Measurements from ENCODE around the gene NBAS.
A peak's percentile ranks its signal among the peaks of the same experiment; 100 is the strongest.

NBAS gene

DNA sequence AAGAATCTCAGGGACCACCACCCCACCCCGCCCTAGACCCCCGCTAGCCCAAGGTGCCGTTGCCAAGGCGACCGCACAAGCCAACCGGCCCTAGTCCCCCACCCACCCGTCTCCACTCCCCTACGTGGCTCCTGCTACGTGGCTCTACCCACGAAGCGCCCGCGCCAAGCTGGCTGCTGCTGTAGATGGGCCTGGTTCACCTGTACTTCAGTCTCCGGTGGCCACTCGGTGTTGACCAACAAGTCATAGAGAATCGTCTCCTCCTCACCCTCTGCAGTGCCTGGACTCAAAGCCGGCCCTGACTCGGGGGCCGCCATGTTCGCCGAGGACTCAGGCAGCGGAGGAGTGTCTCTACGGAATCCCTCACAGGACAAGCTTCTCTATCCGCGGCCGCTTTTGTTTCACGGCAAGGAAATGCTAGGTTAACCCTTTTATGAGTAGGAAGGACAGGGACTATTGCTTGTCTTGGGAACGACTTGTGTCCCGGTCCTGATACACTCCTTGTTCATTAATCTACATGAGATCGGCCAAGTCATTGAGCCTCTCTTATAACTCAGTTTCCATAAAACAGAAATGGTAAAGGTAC is at the start of gene NBAS:
Gene NBAS, minus strand, starts transcription at position 347 of the 586 bp plus-strand sequence. Its CDS starts 30 bp downstream, at position 317.
- DNase-seq (ENCODE audit: low spot score) = peak; percentile 89

DNA sequence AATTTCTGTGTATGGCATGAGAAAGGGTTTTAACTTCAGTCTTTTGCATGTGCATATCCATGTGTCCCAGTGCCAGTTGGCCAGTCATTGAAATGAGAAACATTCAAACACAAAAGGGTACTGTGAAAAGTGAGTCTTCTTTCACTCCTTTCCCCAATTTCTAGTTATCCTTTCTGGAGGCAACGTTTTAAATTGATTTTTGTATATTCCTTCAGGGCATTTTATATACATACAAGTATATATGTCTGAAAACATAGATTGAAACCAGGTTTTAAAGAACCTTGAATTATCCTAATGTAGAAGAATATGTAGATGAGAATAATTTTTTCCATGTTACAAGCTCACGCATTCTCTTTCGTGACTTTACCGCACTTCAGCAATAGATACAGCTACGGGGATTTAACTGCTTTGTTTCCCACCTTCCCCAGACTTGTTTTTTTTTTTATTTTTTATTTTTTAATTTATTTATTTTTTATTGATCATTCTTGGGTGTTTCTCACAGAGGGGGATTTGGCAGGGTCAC is 49.4 kb upstream of the NBAS start:
- DNase-seq (ENCODE audit: low spot score) = no peak

- DNase-seq (ENCODE audit: low spot score) = no peak
These were observed 48.4 kb upstream of the NBAS start for GRCh38 chr2:15609341-15610042.

- no peak for DNase-seq (ENCODE audit: low spot score)
These were observed 47.2 kb upstream of the NBAS start for GRCh38 chr2:15608392-15608761.

DNA sequence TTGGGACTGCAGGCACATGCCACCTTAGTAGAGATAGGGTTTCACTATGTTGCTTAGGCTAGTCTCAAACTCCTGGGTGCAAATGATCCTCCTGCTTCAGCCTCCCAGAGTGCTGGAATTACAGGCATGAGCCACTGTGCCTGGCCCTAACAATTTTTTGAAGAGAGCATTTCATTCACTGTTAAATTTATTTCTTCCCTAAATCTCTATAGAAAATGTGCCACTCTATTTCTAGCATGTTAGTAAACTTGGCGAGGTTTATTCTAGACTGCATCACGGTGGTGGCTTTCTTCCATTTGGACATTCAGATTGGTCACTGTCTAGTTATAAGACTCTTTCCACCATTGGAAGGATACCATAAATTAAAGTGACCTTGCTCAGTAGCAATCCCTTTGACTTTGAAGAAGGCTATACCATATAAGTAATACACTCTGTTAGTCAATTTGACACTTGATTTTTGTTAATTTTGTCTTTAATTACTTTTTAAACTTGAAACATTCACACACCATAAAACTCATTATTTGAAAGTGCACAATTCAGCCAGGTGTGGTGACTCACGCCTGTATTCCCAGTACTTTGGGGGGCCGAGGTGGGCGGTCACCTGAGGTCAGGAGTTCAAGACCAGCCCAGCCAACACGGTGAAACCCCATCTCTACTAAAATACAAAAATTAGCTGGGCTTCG is 46.7 kb upstream of the NBAS start:
- DNase-seq (ENCODE audit: low spot score) = no peak

DNA sequence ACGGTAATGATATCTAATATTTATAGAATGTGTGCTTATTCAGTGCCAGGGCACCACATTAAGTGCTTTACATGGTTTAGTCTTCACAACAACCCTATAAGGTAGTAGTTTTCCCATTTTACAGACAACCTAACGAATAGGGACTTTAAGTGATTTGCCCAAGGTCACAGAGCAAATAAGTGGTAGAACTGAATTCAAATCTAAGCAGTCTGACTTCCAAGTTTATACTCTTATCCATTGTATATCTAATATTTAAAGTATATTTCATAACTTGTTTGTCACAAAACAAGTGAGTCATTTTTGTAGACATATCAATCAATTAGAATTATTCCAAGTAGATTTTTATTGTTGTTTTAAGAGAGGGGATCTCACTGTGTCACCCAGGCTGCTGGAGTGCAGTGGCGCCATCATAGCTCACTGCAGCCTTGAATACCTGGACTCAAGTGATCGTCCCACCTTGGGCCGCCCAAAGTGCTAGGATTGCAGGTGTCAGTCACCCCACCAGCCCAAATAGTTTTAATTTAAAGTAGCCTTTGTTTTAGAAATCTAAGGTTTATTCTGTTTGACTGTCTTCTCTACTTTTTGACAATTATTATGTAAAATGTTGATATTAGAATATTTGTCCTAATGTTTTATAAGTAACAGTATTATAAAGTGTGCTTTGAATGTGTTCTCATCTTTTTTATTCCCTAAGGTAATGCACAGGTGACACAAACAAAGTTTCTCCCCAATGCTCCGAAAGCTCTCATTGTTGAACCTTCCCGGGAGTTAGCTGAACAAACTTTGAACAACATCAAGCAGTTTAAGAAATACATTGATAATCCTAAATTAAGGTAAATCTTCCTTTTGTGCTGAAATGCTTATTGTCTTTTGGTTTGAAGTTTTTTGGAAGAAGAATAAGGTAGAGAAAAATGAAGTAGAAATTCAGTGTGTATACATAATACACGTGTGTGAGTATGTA is 45.6 kb upstream of the NBAS start:
- no peak for DNase-seq (ENCODE audit: low spot score)

DNA sequence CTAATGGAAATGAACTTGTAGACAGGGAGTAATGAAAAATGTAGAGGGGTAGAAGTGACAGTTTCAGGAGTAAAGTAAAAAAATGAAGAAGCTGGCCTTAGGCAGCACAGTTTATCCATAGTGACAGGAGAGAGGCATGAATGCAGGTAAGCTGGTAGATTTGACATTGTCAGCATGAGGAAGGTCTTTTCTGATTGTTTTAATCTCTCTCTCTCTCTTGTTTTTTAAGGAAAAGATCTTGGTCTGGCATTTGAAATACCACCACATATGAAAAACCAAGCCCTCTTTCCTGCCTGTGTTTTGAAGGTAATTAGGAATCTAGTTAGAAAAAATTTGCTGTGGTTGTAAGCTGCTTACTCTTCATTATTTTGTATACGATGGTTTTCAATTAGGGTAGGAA is 44.6 kb upstream of the NBAS start:
- DNase-seq (ENCODE audit: low spot score) = no peak

DNA sequence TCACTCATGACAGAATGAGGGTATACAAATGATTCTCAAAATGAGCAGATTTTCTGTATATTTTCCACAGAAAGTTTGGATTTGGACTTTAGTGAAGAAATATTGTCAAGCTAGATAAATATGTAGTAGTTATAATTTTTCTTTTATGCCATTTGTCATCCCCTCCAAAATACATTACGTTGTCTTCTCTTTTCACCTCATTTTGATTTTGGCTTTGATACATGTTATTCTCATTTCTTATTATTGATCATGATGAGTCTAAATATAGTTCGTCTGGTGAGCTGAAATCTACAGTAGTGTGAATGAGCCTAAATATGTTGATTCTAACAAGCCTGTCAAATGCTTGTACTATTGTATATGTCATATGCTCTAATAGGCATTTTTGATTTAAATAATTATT is 42.8 kb upstream of the NBAS start:
- DNase-seq (ENCODE audit: low spot score) = no peak

DNA sequence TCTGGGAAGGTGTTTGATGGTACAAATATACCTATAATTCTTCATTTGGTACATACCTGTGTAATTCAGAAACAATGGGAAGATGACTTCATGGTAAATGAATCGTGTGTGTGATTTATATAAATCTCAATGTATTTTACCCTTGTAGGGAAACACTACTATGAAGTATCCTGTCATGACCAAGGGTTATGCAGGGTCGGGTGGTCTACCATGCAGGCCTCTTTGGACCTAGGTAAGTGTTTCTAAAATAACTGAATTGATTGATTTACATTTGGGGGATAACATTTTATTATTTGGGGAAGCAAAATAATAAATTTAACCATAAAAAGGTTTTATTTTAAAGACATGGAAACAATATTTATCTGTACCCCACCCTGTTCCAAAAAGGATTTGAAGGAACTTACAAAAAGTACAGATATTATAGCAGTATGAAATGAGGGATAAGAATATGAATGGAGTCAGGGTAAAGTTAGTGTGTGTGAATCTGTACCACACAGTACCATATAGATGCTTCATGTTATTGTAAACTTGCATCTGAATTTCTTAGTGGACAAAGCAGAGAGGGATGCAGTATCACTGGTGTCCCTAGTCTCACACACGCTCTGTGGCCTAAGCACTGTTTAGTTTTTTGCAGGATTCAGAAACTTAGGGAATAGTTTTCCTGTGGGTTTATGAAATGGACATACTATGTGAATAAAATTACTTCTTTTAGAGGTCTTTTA is 42.1 kb upstream of the NBAS start:
- no peak for DNase-seq (ENCODE audit: low spot score)

GRCh38 chr2:15602393-15602792 is 41.3 kb upstream of the NBAS start:
- no peak for DNase-seq (ENCODE audit: low spot score)

DNA sequence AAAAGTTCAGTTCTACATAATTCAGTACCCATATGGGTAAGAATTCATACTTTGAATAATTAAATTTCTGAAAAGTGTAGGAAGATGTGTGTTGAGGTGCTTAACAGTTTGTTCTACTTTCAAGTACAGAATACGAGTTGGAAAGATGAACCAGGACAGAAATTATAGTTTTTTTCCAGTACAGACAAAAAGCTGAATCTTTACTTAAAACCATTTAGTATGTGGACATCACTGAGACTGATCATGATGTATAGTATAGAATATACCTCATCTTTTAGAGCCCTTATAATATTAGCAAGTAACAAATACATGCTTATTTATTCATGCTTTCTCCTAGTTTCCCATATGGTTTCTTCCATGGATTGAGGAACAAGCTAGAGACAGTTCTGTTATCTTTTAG is 40.5 kb upstream of the NBAS start:
- no peak for DNase-seq (ENCODE audit: low spot score)

DNA sequence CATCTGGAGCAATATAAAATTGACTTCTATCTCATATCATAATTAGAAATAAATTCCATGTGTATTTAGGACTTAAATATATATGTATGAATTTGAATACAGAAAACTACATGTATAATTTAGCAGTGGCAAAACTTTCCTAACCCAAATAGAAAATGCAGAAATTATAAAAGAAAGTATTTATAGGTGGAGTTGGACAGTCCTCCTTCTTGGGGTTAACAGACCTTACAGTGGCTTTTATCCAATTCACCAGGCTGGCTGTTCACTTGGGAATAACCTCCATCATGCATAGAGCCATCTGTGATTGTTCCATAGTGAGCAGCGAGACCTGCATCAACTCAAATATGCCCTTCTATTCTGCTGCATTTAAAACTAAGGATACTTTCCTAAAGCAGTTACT is 38.9 kb upstream of the NBAS start:
- DNase-seq (ENCODE audit: low spot score) = no peak

GRCh38 chr2:15596968-15597367 is 35.8 kb upstream of the NBAS start:
- DNase-seq (ENCODE audit: low spot score) = no peak

- no peak for DNase-seq (ENCODE audit: low spot score)
These were observed 35.2 kb upstream of the NBAS start for GRCh38 chr2:15596350-15596749.

DNA sequence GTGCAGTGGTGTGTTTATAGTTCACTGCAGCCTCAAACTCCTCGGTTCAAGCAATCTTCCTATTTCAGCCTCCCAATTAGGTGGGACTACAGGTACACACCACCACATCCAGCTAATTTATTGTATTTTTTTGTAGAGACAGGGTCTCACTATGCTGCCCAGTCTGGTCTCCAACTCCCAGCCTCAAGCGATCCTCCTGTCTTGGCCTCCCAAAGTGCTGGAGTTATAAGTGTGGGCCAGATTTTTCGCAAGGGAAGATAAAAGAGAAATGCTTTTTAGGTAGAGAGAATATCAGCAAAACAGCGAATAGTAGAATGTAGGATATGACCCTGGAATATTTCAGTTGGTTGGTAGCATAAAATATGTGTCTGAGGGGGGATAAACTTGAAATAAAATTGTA is 34.8 kb upstream of the NBAS start:
- no peak for DNase-seq (ENCODE audit: low spot score)

DNA sequence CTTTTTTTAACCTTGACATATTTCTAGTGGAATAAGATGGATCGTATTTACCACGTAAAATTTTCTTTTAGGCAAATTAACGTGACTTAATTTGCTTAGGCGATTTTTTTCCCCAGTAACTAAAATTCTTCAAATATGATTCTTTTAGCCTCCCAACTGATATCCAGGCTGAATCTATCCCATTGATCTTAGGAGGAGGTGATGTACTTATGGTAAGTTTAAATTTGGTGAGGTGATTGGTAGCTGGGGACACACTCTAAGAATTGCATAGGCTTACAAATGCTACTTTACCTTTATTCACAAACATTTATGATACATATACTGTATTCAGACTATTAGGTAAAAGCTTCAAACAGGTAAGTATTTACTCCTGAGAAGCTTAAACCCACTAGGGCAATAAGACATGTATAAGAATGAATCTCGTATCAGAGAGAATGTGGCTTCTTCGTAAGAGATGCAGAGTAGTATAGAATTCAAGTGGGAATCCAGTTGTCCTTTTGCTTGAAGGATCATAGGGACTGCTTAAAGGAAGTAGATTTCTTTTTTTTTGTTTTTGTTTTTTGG is 34.3 kb upstream of the NBAS start:
- no peak for DNase-seq (ENCODE audit: low spot score)

- no peak for DNase-seq (ENCODE audit: low spot score)
These were observed 33.4 kb upstream of the NBAS start for GRCh38 chr2:15594291-15595256.

DNA sequence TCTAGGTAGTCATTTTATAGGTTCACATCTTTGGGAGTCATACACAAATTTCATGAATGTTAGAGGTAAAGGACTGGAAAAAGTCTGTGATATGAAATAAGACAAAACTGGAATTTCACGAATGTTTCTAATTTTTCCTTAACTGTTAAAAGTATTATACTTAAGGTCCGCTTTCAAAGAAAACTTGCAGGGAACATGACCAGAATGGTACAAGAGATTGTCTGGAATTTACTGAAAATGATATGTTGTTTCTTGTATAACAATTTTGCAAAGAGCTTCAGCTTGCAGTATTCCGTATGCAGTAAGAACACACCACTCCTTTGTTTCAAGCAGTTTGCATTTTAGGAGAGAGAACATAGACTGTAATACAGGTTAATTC is 32.2 kb upstream of the NBAS start:
- DNase-seq (ENCODE audit: low spot score) = no peak

- DNase-seq (ENCODE audit: low spot score) = peak; percentile 89
These were observed 30.7 kb upstream of the NBAS start, which contains the start of gene DDX1 for GRCh38 chr2:15591692-15592463. TSS of gene DDX1 (plus strand) at chr2:15591868. CDS start at chr2:15591934, 66 bp downstream.

Data from CD4-positive, alpha-beta T cell treated with Interleukin-2 at 100 ng/mL for 4 hours (primary cell).